Adrenal gland (tissue), 12 donors: Measurements from ENCODE around the gene TPGS2. TPM values are rescaled to one million over a fixed set of nuclear protein-coding genes. Genes with fewer than 3 reads are reported as not detected.

ENCODE experiments used
- DNase-seq, 7 donors: peaks; one replicate each; pipeline ENCODE4 v3.0.0-alpha.2; 2019 to 2020
- H3K27ac ChIP-seq, 5 donors: fragments of 200-600 bp; sonication (generic) in 4 of 5; 1 replicate in 3 of 5; 2 replicates in 2 of 5; pipeline versions ENCODE4 v1.5.1 to v1.8.0; 2016 to 2020; ENCODE audit warnings: mild to moderate bottlenecking in 1 of 5
- H3K27me3 ChIP-seq: fragments of 200-600 bp; 2 replicates; pipeline ENCODE4 v1.8.0; 2021
- H3K36me3 ChIP-seq, 2 donors: fragments of 200-600 bp; replicated peaks in 1 of 2; 1 replicate in 1 of 2; 2 replicates in 1 of 2; pipeline versions ENCODE4 v1.5.1 to v1.8.0; 2018 to 2022
- H3K4me1 ChIP-seq, 2 donors: fragments of 200-600 bp; replicated peaks in 1 of 2; 1 replicate in 1 of 2; 2 replicates in 1 of 2; pipeline versions ENCODE4 v1.5.1 to v1.8.0; 2018 to 2021
- H3K4me3 ChIP-seq, 4 donors: fragments of 200-600 bp; sonication (generic) in 3 of 4; one replicate each; pipeline ENCODE4 v1.5.1; 2016 to 2018
- H3K9me3 ChIP-seq, 3 donors: fragments of 200-600 bp; sonication (generic) in 1 of 3; replicated peaks in 1 of 3; 1 replicate in 2 of 3; 2 replicates in 1 of 3; pipeline versions ENCODE4 v1.5.1 to v1.8.0; 2016 to 2021
- POLR2A ChIP-seq, 2 donors: fragments of 450-650 bp; IDR thresholded peaks; one replicate each; pipeline ENCODE4 v1.6.1; 2017; ENCODE audit warnings: antibody characterized with exemption in 2 of 2, mild to moderate bottlenecking in 2 of 2, moderate library complexity in 1 of 2
- WGBS, 4 donors: extraction: QIAGEN DNeasy Blood & Tissue Kit in 2 of 4; methylation state at CpG; one replicate each; pipeline versions ENCODE4 v1.1.5 to v1.1.7; 2013 to 2017; 5-methylcytosine and 5-hydroxymethylcytosine counted together
- intact Hi-C, 2 donors: fragments of 100-400 bp; cut with DNase I; formaldehyde crosslinking; loops; one replicate each; pipeline versions ENCODE4 v1.14.1 to v1.15.0; 2022 to 2023
- polyA plus RNA-seq, 3 donors: library from polyadenylated mRNA; stranded (reverse); fragments of 200-250 nt in 2 of 3; fragments of 350-450 nt in 1 of 3; fragmentation: Illumina TruSeq in 1 of 3; extraction: RNeasy Lipid Tissue Mini Kit (QIAGEN cat#74804) in 1 of 3; gene quantifications; one replicate each; pipeline ENCODE4 v1.2.3, GENCODE V29; 2013 to 2014
- total RNA-seq, 9 donors: library from RNA; depleted of rRNA in 4 of 9; stranded (reverse); fragments of >200 nt in 4 of 9; fragments of 120-200 nt in 1 of 9; fragmentation: NEBNext Ultra II Directional in 1 of 9; extraction: Animal tissue kit (Norgen Biotek cat#: 25700) in 1 of 9; gene quantifications; one replicate each; pipeline versions ENCODE4 v1.1.0 to v1.2.4, GENCODE V29; 2013 to 2023
- TF ChIP-seq, protein P1 (sequence below), 6 experiments: fragments of 450-650 bp in 4 of 6; fragments of 200-600 bp in 2 of 6; sonication (generic) in 1 of 6; IDR thresholded peaks; 1 replicate in 5 of 6; 2 replicates in 1 of 6; pipeline versions ENCODE4 v1.5.1 to v1.8.0; 2016 to 2021; ENCODE audit warnings: antibody characterized with exemption in 6 of 6, mild to moderate bottlenecking in 2 of 6, moderate library complexity in 1 of 6
- donor health status: healthy with polysubstance abuse.
- donor health status: Bipolar disorder and iron deficiency.
- donor health status: DM: yes; HTN: yes; CAD: no.
- donor health status: DM: no; HTN: no; CAD: no.
- donor health status: DM: no; HTN: no; CAD: no.
- donor health status: DM: yes; HTN: yes; CAD: no.

Gene TPGS2
- total and polyA plus RNA-seq, 12 donors: 35.3 to 247 (median 87.9) TPM

GRCh38 chr18:36851202-36851590 is 22.4 kb upstream of the TPGS2 start:
- Histone ChIP-seq H3K27ac (no peak overlapping the region), H3K4me1 (no peaks in the 10 kb centered on the region), H3K4me3 (no peak overlapping the region), H3K9me3 (no peaks in the 10 kb centered on the region), H3K36me3 (no peaks in the 10 kb centered on the region), H3K27me3 (no peaks in the 10 kb centered on the region)
- TF ChIP-seq POLR2A (IDR thresholded peaks at IDR 0.05): no peak
- TF ChIP-seq, protein P1, sequence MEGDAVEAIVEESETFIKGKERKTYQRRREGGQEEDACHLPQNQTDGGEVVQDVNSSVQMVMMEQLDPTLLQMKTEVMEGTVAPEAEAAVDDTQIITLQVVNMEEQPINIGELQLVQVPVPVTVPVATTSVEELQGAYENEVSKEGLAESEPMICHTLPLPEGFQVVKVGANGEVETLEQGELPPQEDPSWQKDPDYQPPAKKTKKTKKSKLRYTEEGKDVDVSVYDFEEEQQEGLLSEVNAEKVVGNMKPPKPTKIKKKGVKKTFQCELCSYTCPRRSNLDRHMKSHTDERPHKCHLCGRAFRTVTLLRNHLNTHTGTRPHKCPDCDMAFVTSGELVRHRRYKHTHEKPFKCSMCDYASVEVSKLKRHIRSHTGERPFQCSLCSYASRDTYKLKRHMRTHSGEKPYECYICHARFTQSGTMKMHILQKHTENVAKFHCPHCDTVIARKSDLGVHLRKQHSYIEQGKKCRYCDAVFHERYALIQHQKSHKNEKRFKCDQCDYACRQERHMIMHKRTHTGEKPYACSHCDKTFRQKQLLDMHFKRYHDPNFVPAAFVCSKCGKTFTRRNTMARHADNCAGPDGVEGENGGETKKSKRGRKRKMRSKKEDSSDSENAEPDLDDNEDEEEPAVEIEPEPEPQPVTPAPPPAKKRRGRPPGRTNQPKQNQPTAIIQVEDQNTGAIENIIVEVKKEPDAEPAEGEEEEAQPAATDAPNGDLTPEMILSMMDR (IDR thresholded peaks at IDR 0.05): no peak
- intact Hi-C loops: no loop called here
- WGBS, 4 donors: 71 to 92% (median 86%) methylated on average over 2 of the region's 2 CpGs
- DNase-seq: no peak

DNA sequence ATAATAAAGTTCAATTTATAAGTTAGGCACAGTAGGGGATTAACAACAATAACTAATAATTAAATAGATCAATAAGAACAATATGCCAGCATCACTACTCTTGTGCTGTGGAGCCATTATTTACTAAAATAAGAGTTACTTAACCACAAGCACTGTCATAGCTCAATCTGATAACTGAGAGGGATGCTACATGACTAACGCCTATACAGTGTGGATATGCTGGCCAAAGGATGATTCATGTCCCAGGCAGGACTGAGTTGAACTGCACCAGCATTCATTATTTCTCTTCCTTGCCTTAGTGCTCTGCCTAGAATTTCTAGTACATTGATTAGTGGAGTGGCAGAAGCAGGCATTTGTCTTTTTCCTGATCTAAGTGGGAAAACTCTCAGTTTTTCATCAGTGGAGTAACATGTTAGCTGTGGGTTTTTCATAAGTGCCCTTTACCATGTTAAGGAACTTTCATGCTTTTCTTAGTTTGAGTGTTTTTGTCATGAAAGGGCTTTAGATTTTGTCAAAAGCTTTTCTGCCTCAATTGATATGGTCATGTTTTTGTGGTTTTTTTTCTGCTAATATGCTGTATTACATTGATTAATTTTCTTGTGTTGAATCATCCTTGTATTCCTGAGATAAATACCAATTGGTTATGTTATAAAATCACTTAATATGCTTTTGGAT is 21.9 kb upstream of the TPGS2 start:
- intact Hi-C loops: no loop called here
- DNase-seq: peak; percentile 23 to 63 (median 41)

GRCh38 chr18:36849288-36850006 is 20.6 kb upstream of the TPGS2 start:
- TF ChIP-seq, protein P1 (IDR thresholded peaks at IDR 0.05): no peak
- TF ChIP-seq POLR2A (IDR thresholded peaks at IDR 0.05): no peak
- DNase-seq: no peak

More for the DNA sequence above, 21.9 kb upstream of the TPGS2 start:
- no peak overlapping the region for H3K4me3 ChIP-seq
- no peak for TF ChIP-seq POLR2A (IDR thresholded peaks at IDR 0.05)
- TF ChIP-seq, protein P1 (IDR thresholded peaks at IDR 0.05): no peak
- WGBS, 4 donors: 35 to 64% (median 49%) methylated on average over 1 of the region's 1 CpG
- H3K9me3 ChIP-seq: no peaks in the 10 kb centered on the region
- H3K27me3 ChIP-seq: no peaks in the 10 kb centered on the region
- no peaks in the 10 kb centered on the region for H3K36me3 ChIP-seq
- H3K27ac ChIP-seq: no peak overlapping the region
- no peaks in the 10 kb centered on the region for H3K4me1 ChIP-seq

GRCh38 chr18:36848609-36849008 is 19.8 kb upstream of the TPGS2 start:
- no peaks in the 10 kb centered on the region for H3K27me3 ChIP-seq
- WGBS, 4 donors: 94 to 98% (median 97%) methylated on average over 2 of the region's 2 CpGs
- no peak overlapping the region for H3K27ac ChIP-seq
- no peak for DNase-seq
- TF ChIP-seq, protein P1 (IDR thresholded peaks at IDR 0.05): no peak
- no peak for TF ChIP-seq POLR2A (IDR thresholded peaks at IDR 0.05)
- H3K4me1 ChIP-seq: no peaks in the 10 kb centered on the region
- H3K36me3 ChIP-seq: no peaks in the 10 kb centered on the region
- no peaks in the 10 kb centered on the region for H3K9me3 ChIP-seq
- no peak overlapping the region for H3K4me3 ChIP-seq
- intact Hi-C loops: no loop called here

More at GRCh38 chr18:36849288-36850006, 20.6 kb upstream of the TPGS2 start:
- H3K36me3 ChIP-seq: no peaks in the 10 kb centered on the region
- intact Hi-C loops: no loop called here
- H3K9me3 ChIP-seq: no peaks in the 10 kb centered on the region
- no peaks in the 10 kb centered on the region for H3K4me1 ChIP-seq
- H3K27me3 ChIP-seq: no peaks in the 10 kb centered on the region
- H3K27ac ChIP-seq: no peak overlapping the region
- WGBS, 4 donors: 82 to 89% (median 84%) methylated on average over 2 of the region's 2 CpGs
- no peak overlapping the region for H3K4me3 ChIP-seq
